PC-9 (cell line): ENCODE data around the gene COMMD4.

Experiments
- EZH2 ChIP-seq: fragments of 200-600 bp; sonication (generic); IDR thresholded peaks from 2 replicates; pipeline ENCODE4 v1.8.0; 2017; ENCODE audit warnings: antibody characterized with exemption, low read depth
- TF ChIP-seq, protein P1 (sequence below): fragments of 200-600 bp; sonication (generic); conservative IDR thresholded peaks from 2 replicates; pipeline ENCODE4 v1.6.1; 2017; ENCODE audit warnings: mixed run types, antibody characterized with exemption, mild to moderate bottlenecking, moderate library complexity

- TF ChIP-seq, protein P1, sequence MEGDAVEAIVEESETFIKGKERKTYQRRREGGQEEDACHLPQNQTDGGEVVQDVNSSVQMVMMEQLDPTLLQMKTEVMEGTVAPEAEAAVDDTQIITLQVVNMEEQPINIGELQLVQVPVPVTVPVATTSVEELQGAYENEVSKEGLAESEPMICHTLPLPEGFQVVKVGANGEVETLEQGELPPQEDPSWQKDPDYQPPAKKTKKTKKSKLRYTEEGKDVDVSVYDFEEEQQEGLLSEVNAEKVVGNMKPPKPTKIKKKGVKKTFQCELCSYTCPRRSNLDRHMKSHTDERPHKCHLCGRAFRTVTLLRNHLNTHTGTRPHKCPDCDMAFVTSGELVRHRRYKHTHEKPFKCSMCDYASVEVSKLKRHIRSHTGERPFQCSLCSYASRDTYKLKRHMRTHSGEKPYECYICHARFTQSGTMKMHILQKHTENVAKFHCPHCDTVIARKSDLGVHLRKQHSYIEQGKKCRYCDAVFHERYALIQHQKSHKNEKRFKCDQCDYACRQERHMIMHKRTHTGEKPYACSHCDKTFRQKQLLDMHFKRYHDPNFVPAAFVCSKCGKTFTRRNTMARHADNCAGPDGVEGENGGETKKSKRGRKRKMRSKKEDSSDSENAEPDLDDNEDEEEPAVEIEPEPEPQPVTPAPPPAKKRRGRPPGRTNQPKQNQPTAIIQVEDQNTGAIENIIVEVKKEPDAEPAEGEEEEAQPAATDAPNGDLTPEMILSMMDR: no peak
- TF ChIP-seq EZH2: no peak
Measured at GRCh38 chr15:75306188-75306587, 29.7 kb upstream of the COMMD4 start.
